ENCODE results near the gene CHN2. TPM values are rescaled to one million over a fixed set of nuclear protein-coding genes. Genes with fewer than 3 reads are reported as not detected.

The CHN2 gene
- total RNA-seq, 1 experiment from 2014 or later: 5.0 TPM

DNA sequence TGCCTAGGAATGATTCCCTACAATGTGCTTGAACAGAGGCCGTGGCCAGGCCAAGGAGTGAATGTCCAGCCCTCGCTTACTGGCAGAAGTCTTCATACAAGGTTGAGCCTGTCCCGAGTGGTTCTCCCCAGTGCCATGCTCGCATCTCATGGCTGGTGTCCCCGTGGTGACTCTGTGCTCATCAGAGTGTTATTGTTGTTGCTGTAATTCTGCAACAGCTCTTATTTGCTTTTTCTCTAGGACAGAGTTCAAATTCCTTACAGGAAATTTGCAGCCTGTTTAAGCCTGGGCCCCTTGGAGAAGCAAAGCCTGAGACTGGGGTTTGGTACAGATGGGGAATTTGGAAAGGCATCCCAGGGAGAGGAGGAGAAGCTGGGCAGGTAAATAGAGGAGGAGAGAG lies 211.3 kb downstream of the CHN2 start (continued):
- TF ChIP-seq, protein P1, sequence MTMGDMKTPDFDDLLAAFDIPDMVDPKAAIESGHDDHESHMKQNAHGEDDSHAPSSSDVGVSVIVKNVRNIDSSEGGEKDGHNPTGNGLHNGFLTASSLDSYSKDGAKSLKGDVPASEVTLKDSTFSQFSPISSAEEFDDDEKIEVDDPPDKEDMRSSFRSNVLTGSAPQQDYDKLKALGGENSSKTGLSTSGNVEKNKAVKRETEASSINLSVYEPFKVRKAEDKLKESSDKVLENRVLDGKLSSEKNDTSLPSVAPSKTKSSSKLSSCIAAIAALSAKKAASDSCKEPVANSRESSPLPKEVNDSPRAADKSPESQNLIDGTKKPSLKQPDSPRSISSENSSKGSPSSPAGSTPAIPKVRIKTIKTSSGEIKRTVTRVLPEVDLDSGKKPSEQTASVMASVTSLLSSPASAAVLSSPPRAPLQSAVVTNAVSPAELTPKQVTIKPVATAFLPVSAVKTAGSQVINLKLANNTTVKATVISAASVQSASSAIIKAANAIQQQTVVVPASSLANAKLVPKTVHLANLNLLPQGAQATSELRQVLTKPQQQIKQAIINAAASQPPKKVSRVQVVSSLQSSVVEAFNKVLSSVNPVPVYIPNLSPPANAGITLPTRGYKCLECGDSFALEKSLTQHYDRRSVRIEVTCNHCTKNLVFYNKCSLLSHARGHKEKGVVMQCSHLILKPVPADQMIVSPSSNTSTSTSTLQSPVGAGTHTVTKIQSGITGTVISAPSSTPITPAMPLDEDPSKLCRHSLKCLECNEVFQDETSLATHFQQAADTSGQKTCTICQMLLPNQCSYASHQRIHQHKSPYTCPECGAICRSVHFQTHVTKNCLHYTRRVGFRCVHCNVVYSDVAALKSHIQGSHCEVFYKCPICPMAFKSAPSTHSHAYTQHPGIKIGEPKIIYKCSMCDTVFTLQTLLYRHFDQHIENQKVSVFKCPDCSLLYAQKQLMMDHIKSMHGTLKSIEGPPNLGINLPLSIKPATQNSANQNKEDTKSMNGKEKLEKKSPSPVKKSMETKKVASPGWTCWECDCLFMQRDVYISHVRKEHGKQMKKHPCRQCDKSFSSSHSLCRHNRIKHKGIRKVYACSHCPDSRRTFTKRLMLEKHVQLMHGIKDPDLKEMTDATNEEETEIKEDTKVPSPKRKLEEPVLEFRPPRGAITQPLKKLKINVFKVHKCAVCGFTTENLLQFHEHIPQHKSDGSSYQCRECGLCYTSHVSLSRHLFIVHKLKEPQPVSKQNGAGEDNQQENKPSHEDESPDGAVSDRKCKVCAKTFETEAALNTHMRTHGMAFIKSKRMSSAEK (CRISPR knock-in tag; IDR thresholded peaks at IDR 0.05; ENCODE audit: borderline replicate concordance): no peak
- TF ChIP-seq RELA (CRISPR knock-in tag; IDR thresholded peaks at IDR 0.05; ENCODE audit: borderline replicate concordance) (no peak), TP53 (CRISPR knock-in tag; IDR thresholded peaks at IDR 0.05) (no peak), SMAD4 (CRISPR knock-in tag; IDR thresholded peaks at IDR 0.05) (no peak), TCF7 (CRISPR knock-in tag; IDR thresholded peaks at IDR 0.05; ENCODE audit: low read depth) (no peak)
- TF ChIP-seq, protein P2, sequence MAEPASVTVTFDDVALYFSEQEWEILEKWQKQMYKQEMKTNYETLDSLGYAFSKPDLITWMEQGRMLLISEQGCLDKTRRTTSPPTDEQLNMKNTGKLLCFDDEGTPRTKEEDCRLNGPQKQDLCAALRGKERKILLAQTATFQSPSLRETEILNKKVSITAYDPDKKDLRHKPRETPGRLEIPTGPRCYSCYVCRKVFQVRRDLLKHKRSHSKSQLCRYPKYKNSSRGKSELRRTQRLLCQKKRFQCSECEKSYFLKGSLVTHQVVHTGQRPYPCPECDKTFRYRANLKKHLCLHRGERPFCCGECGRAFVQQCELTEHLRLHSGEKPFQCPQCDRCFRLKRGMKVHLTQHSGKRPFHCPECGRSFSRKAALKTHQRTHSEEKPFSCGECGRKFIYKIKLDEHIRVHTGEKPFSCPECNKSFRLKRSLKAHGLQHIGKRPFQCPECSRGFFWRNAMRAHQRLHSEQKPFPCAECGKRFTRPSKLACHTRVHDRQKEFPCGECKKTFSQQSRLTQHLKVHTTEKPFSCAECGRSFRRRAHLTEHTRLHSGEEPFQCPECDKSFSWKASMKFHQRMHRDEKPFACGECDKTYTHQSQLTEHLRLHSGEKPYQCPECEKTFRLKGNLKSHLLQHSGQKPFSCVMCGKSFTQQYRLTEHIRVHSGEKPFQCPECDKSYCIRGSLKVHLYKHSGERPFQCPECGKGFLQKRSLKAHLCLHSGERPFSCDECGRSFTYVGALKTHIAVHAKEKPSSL (CRISPR knock-in tag; conservative IDR thresholded peaks at IDR 0.05): no peak

DNA sequence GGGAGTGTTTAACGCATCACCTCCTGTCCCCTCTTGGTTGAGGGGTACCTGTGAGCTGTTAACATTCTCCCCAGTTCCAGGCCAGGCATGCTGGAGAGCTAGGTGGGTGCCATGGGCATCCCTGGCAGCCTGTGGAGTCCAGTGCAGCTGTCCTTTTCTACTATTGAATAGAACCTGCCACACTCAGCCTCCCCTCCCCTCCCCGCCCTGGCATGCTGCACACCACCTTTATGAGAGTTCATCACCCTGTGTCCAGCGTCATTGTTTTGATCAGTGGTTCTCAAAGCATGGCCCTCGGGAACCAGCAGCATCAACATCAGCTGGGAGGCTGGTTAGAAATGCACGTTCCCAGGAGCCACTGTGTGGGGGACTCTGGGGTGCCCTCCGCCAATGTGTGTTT lies 211.8 kb downstream of the CHN2 start:
- Mint-ChIP-seq H3K4me3 (no peak overlapping the region), H3K27ac (no peak overlapping the region), H3K9me3 (no peaks in the 10 kb centered on the region), H3K36me3 (no peaks in the 10 kb centered on the region), H3K4me1 (peaks cover 19% of the 10 kb centered on the region), H3K27me3 (ENCODE audit: low read depth) (no peaks in the 10 kb centered on the region)
- ChIA-PET CTCF (interaction anchor here (0.8 to 5.8 kb wide), 9 partner anchors 10 to 484 kb away, joined by 3 to 60 read pairs (median 14); partner anchors contain the start of gene TRIL), POLR2A (interaction anchor here (0.5 kb wide), 1 partner anchor 164 kb away, joined by 5 read pairs; no protein-coding TSS in a partner anchor)
- DNase-seq (ENCODE audit: low spot score): no peak
- no peak for ATAC-seq
- no peak for TF ChIP-seq JAZF1 (CRISPR knock-in tag; IDR thresholded peaks at IDR 0.05)
- TF ChIP-seq, protein P3, sequence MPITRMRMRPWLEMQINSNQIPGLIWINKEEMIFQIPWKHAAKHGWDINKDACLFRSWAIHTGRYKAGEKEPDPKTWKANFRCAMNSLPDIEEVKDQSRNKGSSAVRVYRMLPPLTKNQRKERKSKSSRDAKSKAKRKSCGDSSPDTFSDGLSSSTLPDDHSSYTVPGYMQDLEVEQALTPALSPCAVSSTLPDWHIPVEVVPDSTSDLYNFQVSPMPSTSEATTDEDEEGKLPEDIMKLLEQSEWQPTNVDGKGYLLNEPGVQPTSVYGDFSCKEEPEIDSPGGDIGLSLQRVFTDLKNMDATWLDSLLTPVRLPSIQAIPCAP (CRISPR knock-in tag; IDR thresholded peaks at IDR 0.05): no peak
- TF ChIP-seq, protein P4, sequence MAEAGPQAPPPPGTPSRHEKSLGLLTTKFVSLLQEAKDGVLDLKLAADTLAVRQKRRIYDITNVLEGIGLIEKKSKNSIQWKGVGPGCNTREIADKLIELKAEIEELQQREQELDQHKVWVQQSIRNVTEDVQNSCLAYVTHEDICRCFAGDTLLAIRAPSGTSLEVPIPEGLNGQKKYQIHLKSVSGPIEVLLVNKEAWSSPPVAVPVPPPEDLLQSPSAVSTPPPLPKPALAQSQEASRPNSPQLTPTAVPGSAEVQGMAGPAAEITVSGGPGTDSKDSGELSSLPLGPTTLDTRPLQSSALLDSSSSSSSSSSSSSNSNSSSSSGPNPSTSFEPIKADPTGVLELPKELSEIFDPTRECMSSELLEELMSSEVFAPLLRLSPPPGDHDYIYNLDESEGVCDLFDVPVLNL (CRISPR knock-in tag; IDR thresholded peaks at IDR 0.05; ENCODE audit: borderline replicate concordance, low read depth): no peak
- TF ChIP-seq, protein P5, sequence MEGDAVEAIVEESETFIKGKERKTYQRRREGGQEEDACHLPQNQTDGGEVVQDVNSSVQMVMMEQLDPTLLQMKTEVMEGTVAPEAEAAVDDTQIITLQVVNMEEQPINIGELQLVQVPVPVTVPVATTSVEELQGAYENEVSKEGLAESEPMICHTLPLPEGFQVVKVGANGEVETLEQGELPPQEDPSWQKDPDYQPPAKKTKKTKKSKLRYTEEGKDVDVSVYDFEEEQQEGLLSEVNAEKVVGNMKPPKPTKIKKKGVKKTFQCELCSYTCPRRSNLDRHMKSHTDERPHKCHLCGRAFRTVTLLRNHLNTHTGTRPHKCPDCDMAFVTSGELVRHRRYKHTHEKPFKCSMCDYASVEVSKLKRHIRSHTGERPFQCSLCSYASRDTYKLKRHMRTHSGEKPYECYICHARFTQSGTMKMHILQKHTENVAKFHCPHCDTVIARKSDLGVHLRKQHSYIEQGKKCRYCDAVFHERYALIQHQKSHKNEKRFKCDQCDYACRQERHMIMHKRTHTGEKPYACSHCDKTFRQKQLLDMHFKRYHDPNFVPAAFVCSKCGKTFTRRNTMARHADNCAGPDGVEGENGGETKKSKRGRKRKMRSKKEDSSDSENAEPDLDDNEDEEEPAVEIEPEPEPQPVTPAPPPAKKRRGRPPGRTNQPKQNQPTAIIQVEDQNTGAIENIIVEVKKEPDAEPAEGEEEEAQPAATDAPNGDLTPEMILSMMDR (IDR thresholded peaks at IDR 0.05): no peak
- TF ChIP-seq, protein P6, sequence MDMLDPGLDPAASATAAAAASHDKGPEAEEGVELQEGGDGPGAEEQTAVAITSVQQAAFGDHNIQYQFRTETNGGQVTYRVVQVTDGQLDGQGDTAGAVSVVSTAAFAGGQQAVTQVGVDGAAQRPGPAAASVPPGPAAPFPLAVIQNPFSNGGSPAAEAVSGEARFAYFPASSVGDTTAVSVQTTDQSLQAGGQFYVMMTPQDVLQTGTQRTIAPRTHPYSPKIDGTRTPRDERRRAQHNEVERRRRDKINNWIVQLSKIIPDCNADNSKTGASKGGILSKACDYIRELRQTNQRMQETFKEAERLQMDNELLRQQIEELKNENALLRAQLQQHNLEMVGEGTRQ (CRISPR knock-in tag; IDR thresholded peaks at IDR 0.05): no peak
- TF ChIP-seq RELA (CRISPR knock-in tag; IDR thresholded peaks at IDR 0.05; ENCODE audit: borderline replicate concordance): no peak
- TF ChIP-seq, protein P7, sequence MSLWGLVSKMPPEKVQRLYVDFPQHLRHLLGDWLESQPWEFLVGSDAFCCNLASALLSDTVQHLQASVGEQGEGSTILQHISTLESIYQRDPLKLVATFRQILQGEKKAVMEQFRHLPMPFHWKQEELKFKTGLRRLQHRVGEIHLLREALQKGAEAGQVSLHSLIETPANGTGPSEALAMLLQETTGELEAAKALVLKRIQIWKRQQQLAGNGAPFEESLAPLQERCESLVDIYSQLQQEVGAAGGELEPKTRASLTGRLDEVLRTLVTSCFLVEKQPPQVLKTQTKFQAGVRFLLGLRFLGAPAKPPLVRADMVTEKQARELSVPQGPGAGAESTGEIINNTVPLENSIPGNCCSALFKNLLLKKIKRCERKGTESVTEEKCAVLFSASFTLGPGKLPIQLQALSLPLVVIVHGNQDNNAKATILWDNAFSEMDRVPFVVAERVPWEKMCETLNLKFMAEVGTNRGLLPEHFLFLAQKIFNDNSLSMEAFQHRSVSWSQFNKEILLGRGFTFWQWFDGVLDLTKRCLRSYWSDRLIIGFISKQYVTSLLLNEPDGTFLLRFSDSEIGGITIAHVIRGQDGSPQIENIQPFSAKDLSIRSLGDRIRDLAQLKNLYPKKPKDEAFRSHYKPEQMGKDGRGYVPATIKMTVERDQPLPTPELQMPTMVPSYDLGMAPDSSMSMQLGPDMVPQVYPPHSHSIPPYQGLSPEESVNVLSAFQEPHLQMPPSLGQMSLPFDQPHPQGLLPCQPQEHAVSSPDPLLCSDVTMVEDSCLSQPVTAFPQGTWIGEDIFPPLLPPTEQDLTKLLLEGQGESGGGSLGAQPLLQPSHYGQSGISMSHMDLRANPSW (CRISPR knock-in tag; conservative IDR thresholded peaks at IDR 0.05; ENCODE audit: low read depth): no peak
- TF ChIP-seq SP1 (CRISPR knock-in tag; conservative IDR thresholded peaks at IDR 0.05): no peak
- TF ChIP-seq, protein P8, sequence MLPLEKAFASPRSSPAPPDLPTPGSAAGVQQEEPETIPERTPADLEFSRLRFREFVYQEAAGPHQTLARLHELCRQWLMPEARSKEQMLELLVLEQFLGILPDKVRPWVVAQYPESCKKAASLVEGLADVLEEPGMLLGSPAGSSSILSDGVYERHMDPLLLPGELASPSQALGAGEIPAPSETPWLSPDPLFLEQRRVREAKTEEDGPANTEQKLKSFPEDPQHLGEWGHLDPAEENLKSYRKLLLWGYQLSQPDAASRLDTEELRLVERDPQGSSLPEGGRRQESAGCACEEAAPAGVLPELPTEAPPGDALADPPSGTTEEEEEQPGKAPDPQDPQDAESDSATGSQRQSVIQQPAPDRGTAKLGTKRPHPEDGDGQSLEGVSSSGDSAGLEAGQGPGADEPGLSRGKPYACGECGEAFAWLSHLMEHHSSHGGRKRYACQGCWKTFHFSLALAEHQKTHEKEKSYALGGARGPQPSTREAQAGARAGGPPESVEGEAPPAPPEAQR (CRISPR knock-in tag; IDR thresholded peaks at IDR 0.05): no peak
- TF ChIP-seq, protein P9, sequence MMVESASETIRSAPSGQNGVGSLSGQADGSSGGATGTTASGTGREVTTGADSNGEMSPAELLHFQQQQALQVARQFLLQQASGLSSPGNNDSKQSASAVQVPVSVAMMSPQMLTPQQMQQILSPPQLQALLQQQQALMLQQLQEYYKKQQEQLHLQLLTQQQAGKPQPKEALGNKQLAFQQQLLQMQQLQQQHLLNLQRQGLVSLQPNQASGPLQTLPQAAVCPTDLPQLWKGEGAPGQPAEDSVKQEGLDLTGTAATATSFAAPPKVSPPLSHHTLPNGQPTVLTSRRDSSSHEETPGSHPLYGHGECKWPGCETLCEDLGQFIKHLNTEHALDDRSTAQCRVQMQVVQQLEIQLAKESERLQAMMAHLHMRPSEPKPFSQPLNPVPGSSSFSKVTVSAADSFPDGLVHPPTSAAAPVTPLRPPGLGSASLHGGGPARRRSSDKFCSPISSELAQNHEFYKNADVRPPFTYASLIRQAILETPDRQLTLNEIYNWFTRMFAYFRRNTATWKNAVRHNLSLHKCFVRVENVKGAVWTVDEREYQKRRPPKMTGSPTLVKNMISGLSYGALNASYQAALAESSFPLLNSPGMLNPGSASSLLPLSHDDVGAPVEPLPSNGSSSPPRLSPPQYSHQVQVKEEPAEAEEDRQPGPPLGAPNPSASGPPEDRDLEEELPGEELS (CRISPR knock-in tag; IDR thresholded peaks at IDR 0.05): no peak
- no peak for TF ChIP-seq CBFB (CRISPR knock-in tag; IDR thresholded peaks at IDR 0.05; ENCODE audit: low read depth)
- TF ChIP-seq NFATC4 (CRISPR knock-in tag; IDR thresholded peaks at IDR 0.05): no peak
- TF ChIP-seq NFE2L1 (CRISPR knock-in tag; IDR thresholded peaks at IDR 0.05): no peak

Measured in WTC11 (cell line).